Small intestine (tissue), 7 donors: ENCODE results near the gene TWIST2. TPM values are rescaled to one million over a fixed set of nuclear protein-coding genes. Genes with fewer than 3 reads are reported as not detected.

Experiments
- DNase-seq, 2 donors: peaks; one replicate each; pipeline versions ENCODE4 v3.0.0 to v3.0.0-alpha.2; 2013
- FAIRE-seq: peaks from 2 replicates; lab custom pipeline; 2012; peaks lifted over from hg19 to GRCh38; lab: Jason Lieb, UNC
- H3K27ac ChIP-seq, 3 donors: one replicate each; pipeline ENCODE4 v1.5.1; 2013; ENCODE audit warnings: low read length in 2 of 3, mild to moderate bottlenecking in 2 of 3, control low read depth in 1 of 3, inconsistent platforms in 1 of 3, low read depth in 1 of 3, moderate library complexity in 1 of 3
- H3K27me3 ChIP-seq, 3 donors: one replicate each; pipeline ENCODE4 v1.6.1; 2013; ENCODE audit warnings: low read length in 3 of 3, inconsistent platforms in 1 of 3; ENCODE audit not compliant: control insufficient read depth in 3 of 3, insufficient read depth in 3 of 3
- H3K36me3 ChIP-seq, 3 donors: one replicate each; pipeline ENCODE4 v1.6.1; 2013; ENCODE audit warnings: low read length in 3 of 3, inconsistent platforms in 1 of 3, low read depth in 1 of 3, mild to moderate bottlenecking in 1 of 3, moderate library complexity in 1 of 3; ENCODE audit not compliant: control insufficient read depth in 3 of 3, insufficient read depth in 2 of 3
- H3K4me1 ChIP-seq, 3 donors: one replicate each; pipeline ENCODE4 v1.6.1; 2013; ENCODE audit warnings: low read length in 2 of 3, inconsistent platforms in 1 of 3, low read depth in 1 of 3, mild to moderate bottlenecking in 1 of 3, moderate library complexity in 1 of 3; ENCODE audit not compliant: control insufficient read depth in 3 of 3, insufficient read depth in 2 of 3
- H3K4me3 ChIP-seq, 3 donors: one replicate each; pipeline ENCODE4 v1.5.1; 2013; ENCODE audit warnings: low read length in 3 of 3, control low read depth in 1 of 3, inconsistent platforms in 1 of 3, low read depth in 1 of 3, mild to moderate bottlenecking in 1 of 3, moderate library complexity in 1 of 3
- H3K9me3 ChIP-seq, 2 donors: one replicate each; pipeline ENCODE4 v1.6.1; 2013; ENCODE audit warnings: low read depth in 1 of 2, low read length in 1 of 2; ENCODE audit not compliant: control insufficient read depth in 2 of 2, insufficient read depth in 1 of 2
- whole genome bisulfite sequencing, 3 donors: extraction: QIAGEN DNeasy Blood & Tissue Kit; methylation state at CpG; one replicate each; pipeline ENCODE4 v1.1.7; 2013; 5-methylcytosine and 5-hydroxymethylcytosine counted together
- polyA plus RNA-seq, 4 donors: library from polyadenylated mRNA; stranded (reverse) in 3 of 4; unstranded in 1 of 4; fragments of 200-250 nt in 3 of 4; fragments of 120-200 nt in 1 of 4; gene quantifications; one replicate each; pipeline versions ENCODE4 v1.2.1 to v1.2.3, GENCODE V29; 2013
- donor health status: healthy with polysubstance abuse.
- donor health status: control.
- donor health status: control.
- donor health status: Bipolar disorder and iron deficiency.
- donor health status: healthy.

Gene TWIST2
- polyA plus RNA-seq, 4 donors, result 1.7 to 7.9 (median 3.0) TPM; not detected in 1

DNA sequence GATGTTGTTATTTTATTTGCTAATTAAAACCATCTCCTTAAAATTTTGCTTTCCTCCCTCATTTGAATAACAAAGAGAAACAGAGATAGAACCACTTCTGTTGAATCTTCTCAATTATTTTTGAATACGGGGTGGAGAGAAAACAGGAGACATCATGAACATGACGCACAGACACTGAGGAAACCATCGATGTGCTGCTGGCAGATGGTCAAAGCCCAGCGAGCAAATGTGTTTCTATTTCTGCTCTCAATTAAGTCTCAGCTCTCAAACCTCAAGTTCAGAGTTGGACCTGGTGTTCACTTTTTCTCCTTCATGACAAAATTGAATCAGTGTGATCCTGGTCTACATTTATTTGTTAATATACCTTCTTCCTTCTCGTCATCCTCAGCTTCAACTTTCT lies 36.1 kb upstream of the TWIST2 start:
- no peak overlapping the region for H3K4me3 ChIP-seq
- no peaks in the 10 kb centered on the region for H3K27me3 ChIP-seq
- 76 to 86% (median 85%) methylated on average over 5 of the region's 5 CpGs for WGBS, 3 donors
- FAIRE-seq, result no peak
- no peaks in the 10 kb centered on the region for H3K36me3 ChIP-seq
- H3K9me3 ChIP-seq, result peaks cover 0 to 15% of the 10 kb centered on the region in 2 donors
- H3K27ac ChIP-seq, result no peak overlapping the region
- no peak for DNase-seq
- no peaks in the 10 kb centered on the region for H3K4me1 ChIP-seq

- 66 to 75% (median 72%) methylated on average over 8 of the region's 8 CpGs for WGBS, 3 donors
- FAIRE-seq (no peak), DNase-seq (no peak)
- no peaks in the 10 kb centered on the region for H3K4me1 ChIP-seq
- H3K27me3 ChIP-seq, result peaks cover 0 to 3% (median 0%) of the 10 kb centered on the region in 3 donors
- H3K27ac ChIP-seq, result no peak overlapping the region
- no peak overlapping the region for H3K4me3 ChIP-seq
- H3K36me3 ChIP-seq, result no peaks in the 10 kb centered on the region
- peaks cover 0 to 15% of the 10 kb centered on the region in 2 donors for H3K9me3 ChIP-seq
Measured at GRCh38 chr2:238813109-238813508, 34.8 kb upstream of the TWIST2 start.

GRCh38 chr2:238814815-238815214 lies 33.1 kb upstream of the TWIST2 start:
- no peak overlapping the region for H3K27ac ChIP-seq
- no peaks in the 10 kb centered on the region for H3K36me3 ChIP-seq
- 66 to 77% (median 69%) methylated on average over 4 of the region's 4 CpGs for WGBS, 3 donors
- H3K4me3 ChIP-seq, result no peak overlapping the region
- no peaks in the 10 kb centered on the region for H3K4me1 ChIP-seq
- FAIRE-seq (no peak), DNase-seq (no peak)
- H3K9me3 ChIP-seq, result peaks cover 0 to 6% of the 10 kb centered on the region in 2 donors
- peaks cover 0 to 5% (median 2%) of the 10 kb centered on the region in 3 donors for H3K27me3 ChIP-seq

- Histone ChIP-seq H3K27ac (no peak overlapping the region), H3K36me3 (no peaks in the 10 kb centered on the region), H3K27me3 (peaks cover 0 to 5% (median 2%) of the 10 kb centered on the region in 3 donors), H3K4me1 (no peaks in the 10 kb centered on the region), H3K4me3 (no peak overlapping the region), H3K9me3 (no peaks in the 10 kb centered on the region)
- DNase-seq, result no peak
- no peak for FAIRE-seq
- WGBS, 3 donors, result 72 to 74% (median 73%) methylated on average over 2 of the region's 2 CpGs
Measured at GRCh38 chr2:238816291-238816690, 31.6 kb upstream of the TWIST2 start.

GRCh38 chr2:238817382-238817781 lies 30.5 kb upstream of the TWIST2 start:
- Histone ChIP-seq H3K36me3 (no peaks in the 10 kb centered on the region), H3K4me1 (no peaks in the 10 kb centered on the region), H3K27ac (no peak overlapping the region), H3K27me3 (peaks cover 0 to 5% (median 2%) of the 10 kb centered on the region in 3 donors), H3K4me3 (no peak overlapping the region), H3K9me3 (no peaks in the 10 kb centered on the region)
- WGBS, 3 donors, result 32 to 47% (median 36%) methylated on average over 5 of the region's 5 CpGs
- no peak for FAIRE-seq
- DNase-seq, result no peak

GRCh38 chr2:238817891-238818290 lies 30.0 kb upstream of the TWIST2 start:
- no peak overlapping the region for H3K27ac ChIP-seq
- FAIRE-seq (no peak), DNase-seq (no peak)
- H3K4me3 ChIP-seq, result no peak overlapping the region
- H3K36me3 ChIP-seq, result no peaks in the 10 kb centered on the region
- no peaks in the 10 kb centered on the region for H3K4me1 ChIP-seq
- WGBS, 3 donors, result 63 to 67% (median 63%) methylated on average over 5 of the region's 5 CpGs
- H3K9me3 ChIP-seq, result no peaks in the 10 kb centered on the region
- H3K27me3 ChIP-seq, result peaks cover 0 to 5% (median 2%) of the 10 kb centered on the region in 3 donors

- Histone ChIP-seq H3K36me3 (no peaks in the 10 kb centered on the region), H3K4me3 (no peak overlapping the region), H3K27ac (no peak overlapping the region), H3K27me3 (peaks cover 0 to 5% (median 2%) of the 10 kb centered on the region in 3 donors), H3K9me3 (peaks cover 0 to 4% of the 10 kb centered on the region in 2 donors), H3K4me1 (no peaks in the 10 kb centered on the region)
- DNase-seq, result no peak
- WGBS, 3 donors, result 47 to 59% (median 55%) methylated on average over 2 of the region's 2 CpGs
- no peak for FAIRE-seq
Measured at GRCh38 chr2:238818561-238818960, 29.3 kb upstream of the TWIST2 start.

DNA sequence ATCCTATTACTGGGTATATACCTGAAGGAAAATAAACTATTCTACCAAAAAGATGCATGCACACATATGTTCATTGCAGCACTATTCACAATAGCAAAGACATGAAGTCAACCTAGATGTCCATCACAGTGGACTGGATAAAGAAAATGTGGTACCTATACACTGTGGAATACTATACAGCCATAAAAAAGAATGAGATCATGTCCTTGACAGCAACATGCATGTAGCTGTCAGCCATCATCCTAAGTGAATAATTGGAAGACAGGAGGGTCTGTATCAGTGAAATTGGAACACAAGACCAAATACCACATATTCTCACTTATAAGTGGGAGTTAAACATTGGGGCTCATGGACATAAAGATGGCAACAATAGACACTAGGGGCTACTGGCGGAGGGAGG lies 27.7 kb upstream of the TWIST2 start:
- Histone ChIP-seq H3K36me3 (no peaks in the 10 kb centered on the region), H3K4me1 (no peaks in the 10 kb centered on the region), H3K27me3 (peaks cover 0 to 8% (median 2%) of the 10 kb centered on the region in 3 donors), H3K9me3 (peaks cover 0 to 12% of the 10 kb centered on the region in 2 donors), H3K4me3 (no peak overlapping the region), H3K27ac (no peak overlapping the region)
- DNase-seq (no peak), FAIRE-seq (no peak)
- WGBS, 3 donors, result 81 to 96% (median 89%) methylated on average over 1 of the region's 1 CpG

- no peaks in the 10 kb centered on the region for H3K36me3 ChIP-seq
- H3K9me3 ChIP-seq, result peaks cover 0 to 12% of the 10 kb centered on the region in 2 donors
- no peak for FAIRE-seq
- no peak overlapping the region for H3K27ac ChIP-seq
- no peaks in the 10 kb centered on the region for H3K4me1 ChIP-seq
- WGBS, 3 donors, result 56 to 83% (median 70%) methylated on average over 6 of the region's 6 CpGs
- DNase-seq, result no peak
- peaks cover 0 to 8% (median 2%) of the 10 kb centered on the region in 3 donors for H3K27me3 ChIP-seq
- no peak overlapping the region for H3K4me3 ChIP-seq
Measured at GRCh38 chr2:238820916-238821315, 27.0 kb upstream of the TWIST2 start.
